ENCODE data around the gene DDX25. TPM values are rescaled to one million over a fixed set of nuclear protein-coding genes. Genes with fewer than 3 reads are reported as not detected.

DDX25 gene
- total and polyA plus RNA-seq, 2 of the 13 experiments (the other 11 are each of a cell fraction or from before 2014, with no cell fraction given): 0.17 to 0.29 TPM

DNA sequence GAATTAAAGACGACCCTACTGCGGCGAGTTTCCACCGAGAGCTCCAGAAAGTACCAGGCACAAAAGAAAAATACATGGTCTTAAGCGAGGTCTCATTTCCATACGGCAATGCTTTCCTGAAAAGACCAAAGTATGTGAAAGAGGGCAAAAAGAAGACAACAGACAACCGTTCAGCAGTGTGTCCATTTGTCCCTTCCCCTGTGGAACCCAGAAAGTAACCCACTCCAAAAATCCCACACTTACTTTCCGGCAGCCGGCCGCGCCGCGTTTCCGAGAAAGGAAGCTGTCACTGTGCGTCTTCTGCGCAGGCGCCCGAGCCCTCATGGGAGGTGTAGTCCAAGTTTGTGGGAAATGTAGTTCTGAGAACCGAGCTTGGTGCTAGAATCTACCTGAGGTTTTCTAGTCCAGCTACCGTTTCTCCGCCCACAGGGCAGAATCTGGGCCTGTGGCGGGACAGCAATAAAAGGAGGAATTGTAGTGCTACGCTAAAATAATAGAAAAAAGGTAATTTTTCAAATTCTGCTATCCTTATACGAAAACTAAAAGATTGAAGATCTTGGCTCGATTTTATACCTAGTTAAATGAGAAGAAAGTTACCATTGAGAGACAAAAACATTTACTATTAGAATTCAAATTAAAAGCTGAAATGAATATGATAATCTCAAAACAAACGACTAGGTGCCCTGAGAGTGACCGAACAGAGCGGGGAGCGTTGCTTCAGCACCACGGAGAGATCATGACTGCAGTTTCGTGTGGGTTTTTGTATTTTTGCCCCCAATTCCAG lies 1.2 kb upstream of the DDX25 start, which contains the start of gene PUS3 (continued):
- TF ChIP-seq, protein P1, sequence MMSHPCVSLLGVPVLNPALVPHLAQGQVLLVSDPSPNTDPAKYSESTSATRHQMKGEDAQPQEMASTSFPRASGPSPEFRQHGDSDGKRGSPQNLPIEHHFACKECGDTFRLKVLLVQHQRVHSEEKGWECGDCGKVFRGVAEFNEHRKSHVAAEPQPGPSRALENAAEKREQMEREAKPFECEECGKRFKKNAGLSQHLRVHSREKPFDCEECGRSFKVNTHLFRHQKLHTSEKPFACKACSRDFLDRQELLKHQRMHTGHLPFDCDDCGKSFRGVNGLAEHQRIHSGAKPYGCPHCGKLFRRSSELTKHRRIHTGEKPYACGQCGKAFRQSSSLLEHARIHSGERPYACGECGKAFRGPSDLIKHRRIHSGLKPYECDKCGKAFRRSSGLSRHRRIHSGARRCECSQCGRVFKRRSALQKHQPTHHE (CRISPR knock-in tag; IDR thresholded peaks at IDR 0.05; ENCODE audit: borderline replicate concordance): no peak
- TF ChIP-seq, protein P2, sequence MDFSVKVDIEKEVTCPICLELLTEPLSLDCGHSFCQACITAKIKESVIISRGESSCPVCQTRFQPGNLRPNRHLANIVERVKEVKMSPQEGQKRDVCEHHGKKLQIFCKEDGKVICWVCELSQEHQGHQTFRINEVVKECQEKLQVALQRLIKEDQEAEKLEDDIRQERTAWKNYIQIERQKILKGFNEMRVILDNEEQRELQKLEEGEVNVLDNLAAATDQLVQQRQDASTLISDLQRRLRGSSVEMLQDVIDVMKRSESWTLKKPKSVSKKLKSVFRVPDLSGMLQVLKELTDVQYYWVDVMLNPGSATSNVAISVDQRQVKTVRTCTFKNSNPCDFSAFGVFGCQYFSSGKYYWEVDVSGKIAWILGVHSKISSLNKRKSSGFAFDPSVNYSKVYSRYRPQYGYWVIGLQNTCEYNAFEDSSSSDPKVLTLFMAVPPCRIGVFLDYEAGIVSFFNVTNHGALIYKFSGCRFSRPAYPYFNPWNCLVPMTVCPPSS (IDR thresholded peaks at IDR 0.05): no peak
- no peak for TF ChIP-seq NCOA2 (CRISPR knock-in tag; IDR thresholded peaks at IDR 0.05)
- TF ChIP-seq, protein P3, sequence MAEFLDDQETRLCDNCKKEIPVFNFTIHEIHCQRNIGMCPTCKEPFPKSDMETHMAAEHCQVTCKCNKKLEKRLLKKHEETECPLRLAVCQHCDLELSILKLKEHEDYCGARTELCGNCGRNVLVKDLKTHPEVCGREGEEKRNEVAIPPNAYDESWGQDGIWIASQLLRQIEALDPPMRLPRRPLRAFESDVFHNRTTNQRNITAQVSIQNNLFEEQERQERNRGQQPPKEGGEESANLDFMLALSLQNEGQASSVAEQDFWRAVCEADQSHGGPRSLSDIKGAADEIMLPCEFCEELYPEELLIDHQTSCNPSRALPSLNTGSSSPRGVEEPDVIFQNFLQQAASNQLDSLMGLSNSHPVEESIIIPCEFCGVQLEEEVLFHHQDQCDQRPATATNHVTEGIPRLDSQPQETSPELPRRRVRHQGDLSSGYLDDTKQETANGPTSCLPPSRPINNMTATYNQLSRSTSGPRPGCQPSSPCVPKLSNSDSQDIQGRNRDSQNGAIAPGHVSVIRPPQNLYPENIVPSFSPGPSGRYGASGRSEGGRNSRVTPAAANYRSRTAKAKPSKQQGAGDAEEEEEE (CRISPR knock-in tag; IDR thresholded peaks at IDR 0.05; ENCODE audit: borderline replicate concordance): no peak
- no peak for TF ChIP-seq PHB2 (IDR thresholded peaks at IDR 0.05; ENCODE audit: partially characterized antibody)
- no peak for TF ChIP-seq MTA1 (CRISPR knock-in tag; IDR thresholded peaks at IDR 0.05; ENCODE audit: borderline replicate concordance)
- TF ChIP-seq KMT2A (CRISPR knock-in tag; IDR thresholded peaks at IDR 0.05): peak; percentile 84
- TF ChIP-seq, protein P4, sequence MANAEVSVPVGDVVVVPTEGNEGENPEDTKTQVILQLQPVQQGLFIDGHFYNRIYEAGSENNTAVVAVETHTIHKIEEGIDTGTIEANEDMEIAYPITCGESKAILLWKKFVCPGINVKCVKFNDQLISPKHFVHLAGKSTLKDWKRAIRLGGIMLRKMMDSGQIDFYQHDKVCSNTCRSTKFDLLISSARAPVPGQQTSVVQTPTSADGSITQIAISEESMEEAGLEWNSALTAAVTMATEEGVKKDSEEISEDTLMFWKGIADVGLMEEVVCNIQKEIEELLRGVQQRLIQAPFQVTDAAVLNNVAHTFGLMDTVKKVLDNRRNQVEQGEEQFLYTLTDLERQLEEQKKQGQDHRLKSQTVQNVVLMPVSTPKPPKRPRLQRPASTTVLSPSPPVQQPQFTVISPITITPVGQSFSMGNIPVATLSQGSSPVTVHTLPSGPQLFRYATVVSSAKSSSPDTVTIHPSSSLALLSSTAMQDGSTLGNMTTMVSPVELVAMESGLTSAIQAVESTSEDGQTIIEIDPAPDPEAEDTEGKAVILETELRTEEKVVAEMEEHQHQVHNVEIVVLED (CRISPR knock-in tag; IDR thresholded peaks at IDR 0.05; ENCODE audit: borderline replicate concordance): peak; percentile 93
- 0 out of 2 replicates have a peak, but pooled peaks have one; percentile 11 for TF ChIP-seq ZNF335 (CRISPR knock-in tag; IDR thresholded peaks at IDR 0.05)
- no peak for TF ChIP-seq STAT5B (CRISPR knock-in tag; IDR thresholded peaks at IDR 0.05)
- TF ChIP-seq RBFOX2 (IDR thresholded peaks at IDR 0.05; ENCODE audit: low read depth, low read length): no peak
- TF ChIP-seq ZNF614 (CRISPR knock-in tag; IDR thresholded peaks at IDR 0.05; ENCODE audit: borderline replicate concordance): no peak
- no peak for TF ChIP-seq RNF2 (conservative IDR thresholded peaks at IDR 0.05; ENCODE audit: low read depth)
- TF ChIP-seq ZNF431 (CRISPR knock-in tag; IDR thresholded peaks at IDR 0.05; ENCODE audit: borderline replicate concordance, low read depth): no peak
- no peak for TF ChIP-seq ZNF629 (CRISPR knock-in tag; conservative IDR thresholded peaks at IDR 0.05)
- TF ChIP-seq, protein P5, sequence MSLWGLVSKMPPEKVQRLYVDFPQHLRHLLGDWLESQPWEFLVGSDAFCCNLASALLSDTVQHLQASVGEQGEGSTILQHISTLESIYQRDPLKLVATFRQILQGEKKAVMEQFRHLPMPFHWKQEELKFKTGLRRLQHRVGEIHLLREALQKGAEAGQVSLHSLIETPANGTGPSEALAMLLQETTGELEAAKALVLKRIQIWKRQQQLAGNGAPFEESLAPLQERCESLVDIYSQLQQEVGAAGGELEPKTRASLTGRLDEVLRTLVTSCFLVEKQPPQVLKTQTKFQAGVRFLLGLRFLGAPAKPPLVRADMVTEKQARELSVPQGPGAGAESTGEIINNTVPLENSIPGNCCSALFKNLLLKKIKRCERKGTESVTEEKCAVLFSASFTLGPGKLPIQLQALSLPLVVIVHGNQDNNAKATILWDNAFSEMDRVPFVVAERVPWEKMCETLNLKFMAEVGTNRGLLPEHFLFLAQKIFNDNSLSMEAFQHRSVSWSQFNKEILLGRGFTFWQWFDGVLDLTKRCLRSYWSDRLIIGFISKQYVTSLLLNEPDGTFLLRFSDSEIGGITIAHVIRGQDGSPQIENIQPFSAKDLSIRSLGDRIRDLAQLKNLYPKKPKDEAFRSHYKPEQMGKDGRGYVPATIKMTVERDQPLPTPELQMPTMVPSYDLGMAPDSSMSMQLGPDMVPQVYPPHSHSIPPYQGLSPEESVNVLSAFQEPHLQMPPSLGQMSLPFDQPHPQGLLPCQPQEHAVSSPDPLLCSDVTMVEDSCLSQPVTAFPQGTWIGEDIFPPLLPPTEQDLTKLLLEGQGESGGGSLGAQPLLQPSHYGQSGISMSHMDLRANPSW (CRISPR knock-in tag; IDR thresholded peaks at IDR 0.05; ENCODE audit: borderline replicate concordance): no peak
